GM21619 (cell line): ENCODE measurements around the gene POLR3A.

Source experiments
- ATAC-seq: cut with Tn5 transposase; IDR thresholded peaks from one replicate; pipeline ENCODE4 v1.9.1; 2021; ENCODE audit not compliant: unreplicated experiment

Gene POLR3A

GRCh38 chr10:77919713-77920108, 109.6 kb downstream of the POLR3A start:
- no peak for ATAC-seq
